Fibroblast of skin of abdomen (primary cell): ENCODE results near the gene PDE7B.

Experiments
- DNase-seq: peaks from one replicate; pipeline ENCODE4 v3.0.0-alpha.2; 2013

PDE7B gene

DNA sequence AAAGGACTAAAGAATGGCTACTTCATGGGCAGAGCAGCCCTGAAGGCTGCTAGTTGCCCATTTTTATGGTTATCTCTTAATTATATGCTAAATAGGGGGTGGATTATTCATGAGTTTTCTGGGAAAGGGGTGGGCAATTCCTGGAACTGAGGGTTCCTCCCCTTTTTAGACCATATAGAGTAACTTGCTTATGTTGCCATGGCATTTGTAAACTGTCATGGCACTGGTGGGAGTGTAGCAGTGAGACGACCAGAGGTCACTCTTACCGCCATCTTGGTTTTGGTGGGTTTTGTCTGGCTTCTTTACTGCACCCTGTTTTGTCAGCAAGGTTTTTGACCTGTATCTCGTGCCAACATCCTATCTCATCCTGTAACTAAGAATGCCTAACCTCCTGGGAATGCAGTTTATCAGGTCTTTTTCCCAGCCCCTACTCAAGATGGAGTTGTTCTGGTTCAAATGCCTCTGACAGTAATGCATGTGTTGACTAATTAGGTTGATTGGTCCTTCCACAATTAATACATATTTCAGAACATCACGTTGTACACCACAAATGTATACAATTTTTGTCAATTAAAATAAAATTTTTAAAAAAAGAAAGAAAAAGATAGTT is 139.5 kb downstream of the PDE7B start:
- DNase-seq = no peak

DNA sequence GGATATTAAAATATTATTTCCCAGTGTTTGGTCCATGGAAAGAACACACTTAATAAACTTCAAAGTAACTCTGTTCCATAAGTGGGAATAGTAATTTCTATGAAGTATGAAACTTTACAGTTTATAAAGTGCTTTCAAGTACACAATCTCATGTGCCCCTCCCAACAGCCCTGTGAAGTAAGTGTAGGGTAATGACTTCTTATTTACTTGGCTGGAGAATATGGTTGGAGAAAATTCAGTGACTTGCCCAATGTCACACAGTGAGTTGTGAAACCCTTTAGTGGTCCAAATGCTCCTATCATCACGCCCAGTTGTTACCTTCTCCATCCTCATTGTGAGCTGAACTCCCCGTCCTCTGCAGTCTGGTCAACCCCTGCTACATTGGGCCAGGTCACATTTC is 141.2 kb downstream of the PDE7B start:
- no peak for DNase-seq

DNA sequence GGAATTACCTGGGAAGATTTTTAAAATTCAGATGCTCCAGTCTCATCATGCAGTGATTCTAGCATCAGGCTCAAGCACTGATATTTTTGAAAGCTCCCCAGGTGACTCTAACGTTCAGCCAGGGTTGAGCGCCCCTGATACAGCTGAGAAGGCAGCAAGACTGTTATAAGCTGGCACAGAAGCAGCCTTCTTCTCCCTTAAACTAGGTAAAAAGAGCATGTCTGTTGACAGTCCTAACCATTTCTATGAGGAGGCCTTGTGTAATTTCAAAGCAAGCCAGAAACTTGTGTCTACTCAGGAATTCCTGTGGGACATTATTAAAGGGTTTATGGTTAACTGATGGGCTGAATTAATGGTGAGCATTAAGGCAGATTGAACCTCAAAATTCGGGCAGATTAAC is 141.9 kb downstream of the PDE7B start:
- no peak for DNase-seq

DNA sequence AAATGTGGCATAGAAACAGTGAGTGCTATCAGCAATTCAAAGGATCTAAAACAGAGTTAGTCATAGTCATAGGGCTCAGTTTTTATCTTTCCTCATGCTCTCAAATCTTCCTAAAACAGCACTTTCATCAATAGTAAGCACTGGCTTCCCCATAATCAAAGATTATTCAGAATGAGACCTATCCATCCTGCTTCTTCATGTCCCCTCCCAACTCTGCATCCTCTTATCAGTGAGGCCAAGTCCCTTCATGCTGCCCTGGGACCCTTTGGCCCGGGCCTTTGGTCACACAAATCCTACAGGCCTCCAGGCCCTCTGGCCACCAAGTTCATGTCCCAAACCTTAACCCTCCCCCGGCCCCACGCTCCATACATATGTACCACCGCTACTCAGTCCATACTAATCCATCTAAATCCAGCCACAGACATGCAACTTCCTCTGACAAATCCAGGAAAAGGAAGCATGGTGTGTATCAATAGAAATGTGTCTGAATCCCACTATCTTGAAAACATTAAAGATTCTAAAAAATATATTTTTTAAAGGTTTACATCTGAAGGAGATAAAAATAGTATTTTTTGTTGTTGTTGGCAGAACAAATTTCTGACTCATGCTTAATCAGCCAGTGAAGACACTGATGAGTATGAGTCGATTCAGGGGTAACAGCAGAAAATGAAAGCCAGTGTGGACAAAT is 143.5 kb downstream of the PDE7B start:
- DNase-seq = peak; percentile 79

DNA sequence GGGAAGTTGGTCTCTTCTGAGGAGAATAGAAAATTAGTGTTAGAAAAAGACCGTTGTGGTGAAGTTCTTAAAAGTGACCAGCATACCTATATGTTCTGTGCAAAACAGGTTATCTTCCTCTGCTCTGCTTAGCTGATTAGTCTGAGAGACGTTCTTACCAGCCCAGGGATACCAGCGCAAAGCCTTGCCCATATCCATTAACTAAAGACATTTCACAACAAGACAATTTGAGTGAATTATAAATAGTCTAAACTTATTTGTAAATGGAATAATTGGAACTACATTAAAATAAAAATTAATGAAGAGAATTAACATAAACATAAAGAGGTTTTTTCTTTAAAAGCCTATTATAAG is 144.0 kb downstream of the PDE7B start:
- DNase-seq = no peak

DNA sequence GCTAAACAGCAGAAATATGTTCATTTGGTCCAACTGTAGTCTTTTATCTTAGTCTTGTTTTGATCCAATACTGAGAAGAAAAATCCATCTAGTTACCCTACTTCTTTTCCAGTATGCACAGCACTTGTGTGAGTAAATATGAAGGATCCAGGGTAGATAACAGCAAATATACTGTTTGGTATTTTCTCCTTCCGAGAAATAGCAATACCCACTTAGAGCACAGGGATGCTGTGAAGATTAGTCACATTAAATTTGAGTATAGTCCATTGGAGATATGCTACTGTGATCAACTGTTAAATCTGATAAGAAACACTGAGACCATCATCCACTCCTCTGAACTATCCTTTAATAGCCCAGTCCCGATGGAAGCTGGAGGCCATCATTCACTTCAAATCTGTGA is 145.2 kb downstream of the PDE7B start:
- DNase-seq = no peak

DNA sequence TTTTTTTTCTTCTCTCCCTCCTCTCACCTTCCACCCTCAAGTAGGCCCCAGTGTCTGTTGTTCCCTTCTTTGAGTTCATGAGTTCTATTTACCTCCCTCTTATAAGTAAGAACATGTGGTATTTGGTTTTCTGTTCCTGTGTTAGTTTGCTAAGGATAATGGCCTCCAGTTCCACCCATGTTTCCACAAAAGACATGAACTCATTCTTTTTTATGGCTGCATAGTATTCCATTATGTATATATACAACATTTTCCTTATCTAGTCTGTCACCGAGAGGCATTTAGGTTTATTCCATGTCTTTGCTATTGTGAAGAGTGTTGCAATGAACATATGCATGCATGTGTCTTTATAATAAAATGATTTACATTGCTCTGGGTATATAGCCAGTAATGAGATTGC is 147.9 kb downstream of the PDE7B start:
- DNase-seq = no peak

DNA sequence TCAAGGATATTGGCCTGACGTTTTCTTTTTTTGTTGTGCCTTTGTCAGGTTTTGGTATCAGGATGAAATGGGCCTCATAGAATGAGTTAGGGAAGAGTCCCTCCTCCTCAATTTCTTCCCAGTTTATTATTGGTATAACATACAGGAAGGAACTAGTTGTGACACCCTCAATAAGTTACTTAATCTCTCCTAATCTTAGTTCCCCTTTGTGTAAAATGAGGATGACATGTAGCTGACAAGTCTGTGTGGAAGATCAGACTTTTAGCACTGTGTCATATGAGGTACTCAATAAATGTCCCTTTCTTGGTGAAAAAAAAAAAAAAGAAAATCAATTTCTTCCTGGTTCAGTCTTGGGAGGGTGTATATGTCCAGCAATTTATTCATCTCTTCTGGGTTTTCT is 155.8 kb downstream of the PDE7B start:
- DNase-seq = no peak

DNA sequence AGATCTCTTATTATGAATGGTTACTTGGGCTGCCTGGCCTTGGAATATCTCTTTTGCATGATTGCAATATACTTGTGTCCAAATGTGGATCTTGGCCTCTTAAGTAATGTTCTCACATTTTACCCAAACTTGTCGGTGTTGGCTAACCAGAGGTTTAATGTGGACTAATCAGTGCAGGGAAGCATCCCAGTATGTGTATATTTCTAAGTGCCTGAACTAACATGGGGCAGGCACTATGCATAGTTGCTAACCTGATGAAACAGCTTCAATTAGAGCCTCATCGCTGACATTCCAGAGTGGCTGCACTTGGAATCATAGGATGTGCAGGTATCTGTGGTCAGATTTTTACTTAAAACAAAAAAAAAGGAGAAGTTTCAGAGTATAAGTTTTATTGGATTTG is 160.0 kb downstream of the PDE7B start:
- DNase-seq = peak; percentile 66

DNA sequence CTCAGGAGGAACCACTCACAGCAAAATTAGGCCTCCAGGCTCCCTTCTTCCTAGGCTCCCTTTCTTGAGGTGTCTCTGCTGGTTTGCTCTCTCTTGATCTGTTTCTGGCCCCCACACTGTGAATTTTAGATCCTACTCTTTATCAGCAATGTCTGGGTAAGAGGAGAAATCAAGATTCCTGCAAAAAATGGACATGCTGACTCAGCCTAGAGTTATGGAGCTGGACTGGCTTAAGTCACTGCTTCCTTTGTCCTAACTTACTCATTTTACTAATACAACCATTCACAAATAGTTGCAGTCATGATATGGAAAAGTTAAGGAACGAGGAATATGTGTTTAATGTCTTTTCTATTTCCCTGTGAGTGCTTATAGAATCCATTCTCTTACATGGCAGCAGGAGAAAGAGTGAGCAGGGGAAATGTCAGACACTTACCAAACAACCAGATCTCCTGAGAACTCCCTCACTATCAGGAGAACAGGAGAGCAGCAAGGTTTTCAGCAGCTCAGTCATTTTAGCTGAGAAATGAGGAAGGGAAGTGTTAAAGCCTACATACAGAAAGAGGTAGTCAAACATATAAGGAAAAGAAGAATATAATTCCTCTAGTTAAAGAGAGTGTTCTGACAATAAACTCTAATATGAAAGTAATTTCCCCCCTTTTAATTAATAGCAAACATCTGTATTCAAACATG is 160.8 kb downstream of the PDE7B start:
- DNase-seq = peak; percentile 94

DNA sequence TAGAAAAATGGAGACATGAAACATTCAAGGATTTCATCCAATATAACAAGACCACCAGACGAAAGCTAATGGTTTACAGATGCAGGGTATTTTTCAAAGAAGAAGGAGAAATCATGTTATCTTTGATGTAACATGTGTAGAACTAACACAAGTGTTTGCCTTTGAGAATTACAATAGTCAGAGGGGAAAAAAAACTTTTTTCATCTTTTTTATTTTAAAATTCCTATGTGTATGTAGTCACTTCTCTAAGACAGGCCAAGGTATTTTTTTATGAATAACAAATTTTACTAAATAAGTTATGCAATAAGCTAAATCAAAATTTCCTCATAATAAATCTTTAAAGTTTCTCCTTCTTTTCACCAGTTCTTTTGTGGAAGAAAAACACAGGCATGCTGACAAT is 161.4 kb downstream of the PDE7B start:
- DNase-seq = peak; percentile 47

DNA sequence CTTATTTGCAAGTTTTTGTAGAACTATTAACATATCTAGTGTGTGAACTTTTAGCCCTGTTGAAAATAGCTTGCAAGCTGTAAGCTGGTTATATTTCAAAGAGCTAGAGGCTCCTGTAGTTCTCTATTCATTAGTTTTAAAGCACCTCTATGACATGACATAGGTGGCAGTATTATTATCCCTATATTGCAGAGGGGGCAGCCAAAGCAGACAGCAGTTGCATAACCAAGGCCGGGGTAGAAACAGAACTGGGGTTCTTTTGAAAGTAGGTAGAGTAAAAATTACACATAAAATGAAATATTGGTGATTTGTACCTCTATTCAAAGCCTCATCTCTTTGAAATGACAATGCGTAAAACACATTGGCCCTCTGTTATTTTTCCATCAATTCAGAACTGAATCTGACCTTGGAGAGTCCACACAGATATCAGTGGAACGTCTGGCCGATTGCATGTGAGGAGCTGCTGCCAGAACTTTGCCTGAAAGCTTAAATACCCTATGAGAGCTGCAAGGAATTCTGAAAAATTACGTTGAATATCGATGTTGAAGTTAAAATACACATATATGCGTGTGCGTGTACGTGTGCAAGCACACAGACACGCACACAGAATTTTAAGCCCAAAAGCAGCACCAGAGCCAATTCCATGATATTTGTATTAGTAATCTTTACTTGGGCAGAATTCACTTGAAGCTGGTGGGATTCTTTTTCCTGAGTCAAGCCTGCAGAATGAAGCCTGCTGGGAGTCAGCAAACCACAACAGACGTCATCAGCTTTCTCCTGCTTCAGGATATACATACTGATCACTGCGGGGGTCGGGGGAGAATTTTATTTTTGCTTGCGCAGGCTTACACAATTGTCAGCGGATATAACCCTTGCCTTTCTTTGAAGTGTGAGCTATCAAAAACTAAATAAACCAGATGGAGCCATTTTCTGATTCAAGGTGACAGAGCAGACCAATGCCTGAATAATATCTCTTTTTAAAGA is 163.2 kb downstream of the PDE7B start:
- DNase-seq = peak; percentile 100

DNA sequence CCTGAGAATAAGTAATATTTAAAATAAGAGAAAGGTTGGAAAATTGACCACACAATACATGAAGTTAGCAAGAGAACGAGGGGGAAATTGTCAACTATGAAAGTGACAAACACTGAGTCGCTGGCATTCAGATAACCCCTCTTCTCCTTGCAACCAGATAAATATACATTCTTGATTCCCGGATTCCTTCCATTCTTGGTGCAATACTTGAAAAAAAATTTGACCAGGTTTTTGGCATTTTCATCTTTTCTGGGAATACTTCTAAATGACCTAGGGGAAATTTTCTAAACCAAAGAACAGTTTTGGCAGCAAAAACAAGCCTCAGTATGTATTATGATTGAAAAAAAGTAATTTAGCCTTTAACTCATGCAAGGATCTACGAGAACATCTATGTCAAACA is 164.0 kb downstream of the PDE7B start:
- peak; percentile 67 for DNase-seq

DNA sequence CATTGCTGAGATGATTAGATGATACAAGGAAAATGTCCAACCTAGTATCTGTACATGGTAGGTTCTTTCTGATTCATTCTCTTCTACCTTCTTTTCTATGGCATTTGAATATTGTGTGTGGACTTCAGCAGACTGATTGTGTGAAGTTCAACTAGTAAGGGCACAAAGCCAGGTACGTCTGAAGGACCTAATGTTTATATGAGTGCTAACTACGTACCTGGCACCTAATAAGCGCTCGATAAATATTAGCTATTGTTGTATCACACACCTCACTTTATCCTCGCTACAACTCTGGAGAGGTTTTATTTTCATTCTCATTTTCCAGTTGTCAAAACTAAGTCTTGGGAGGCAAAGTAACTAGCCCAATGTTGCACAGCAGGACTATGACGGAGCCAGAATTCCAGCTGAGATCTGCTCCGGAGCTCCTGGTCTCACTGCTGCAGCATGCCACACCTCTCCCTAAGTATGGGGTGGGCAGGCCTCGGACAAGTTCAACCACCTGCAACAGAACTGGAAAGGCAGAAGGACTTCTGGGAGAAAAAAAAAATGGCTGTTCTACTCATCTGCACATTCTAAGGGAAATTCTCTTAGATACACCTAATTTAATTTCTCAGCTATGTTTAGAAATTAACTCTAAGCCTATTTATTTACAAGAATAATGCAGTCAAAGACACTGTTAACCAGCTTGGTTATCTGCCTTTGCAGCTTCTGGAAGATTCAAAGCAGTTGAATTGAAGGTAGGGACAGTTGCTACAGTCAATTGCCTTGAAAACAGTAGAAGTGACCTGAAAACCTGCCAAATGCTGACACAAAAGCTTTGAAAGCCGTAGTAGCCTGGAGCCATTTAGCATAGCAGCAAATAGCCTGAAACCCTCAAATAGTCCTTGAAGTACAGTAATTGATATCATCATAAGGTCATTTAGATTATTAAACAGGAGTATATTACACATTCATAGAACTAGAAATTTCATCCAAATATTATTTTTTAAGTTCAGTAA is 165.0 kb downstream of the PDE7B start:
- no peak for DNase-seq

DNA sequence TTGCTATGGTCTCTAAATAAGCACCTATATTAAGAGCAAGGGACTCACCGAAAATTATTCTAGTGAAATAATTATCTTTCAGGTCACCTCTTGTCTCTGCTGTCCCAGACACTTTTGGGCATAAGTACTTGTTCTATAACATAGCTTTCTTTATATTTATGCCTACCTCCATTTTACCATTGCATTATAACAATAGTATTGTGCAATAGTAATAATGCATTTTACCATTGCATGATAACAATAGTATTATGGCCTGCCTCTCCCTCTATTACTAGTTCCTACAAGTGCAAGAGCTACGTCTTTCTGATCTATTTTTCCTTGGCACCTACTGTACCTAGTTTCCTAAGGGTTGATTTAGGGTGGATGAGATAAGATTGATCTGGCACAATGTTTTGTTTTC is 169.2 kb downstream of the PDE7B start:
- no peak for DNase-seq

DNA sequence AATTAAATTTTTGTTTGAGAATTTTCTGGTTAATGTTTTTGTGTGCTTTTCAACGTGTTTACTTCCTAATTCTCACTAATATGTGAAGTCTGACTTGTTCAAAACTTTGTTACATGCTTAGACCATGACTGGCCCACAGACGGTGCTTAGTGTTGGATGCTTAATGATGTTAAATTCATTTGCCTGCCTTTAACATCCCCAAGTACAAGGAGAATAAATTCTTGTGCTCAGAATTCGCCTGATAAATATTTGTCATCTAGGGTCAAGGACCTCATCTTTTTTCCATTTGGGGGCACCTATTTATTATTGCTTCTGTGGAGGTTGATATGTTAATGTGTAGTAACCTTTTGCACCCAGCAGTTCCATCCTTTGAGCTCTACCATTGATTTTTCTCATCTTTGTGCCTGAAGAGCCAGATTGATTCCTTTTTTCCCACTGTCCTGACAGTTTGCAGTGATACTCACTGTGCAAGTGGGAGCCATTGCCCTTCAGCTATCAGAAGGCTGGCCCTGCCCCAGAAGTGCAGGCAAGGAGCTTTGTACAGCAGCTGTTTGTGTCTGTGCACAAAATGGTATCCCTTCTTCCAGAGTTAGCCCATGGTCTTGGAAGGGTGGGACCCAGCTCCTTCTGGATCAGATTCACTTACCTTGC is 170.8 kb downstream of the PDE7B start:
- no peak for DNase-seq

DNA sequence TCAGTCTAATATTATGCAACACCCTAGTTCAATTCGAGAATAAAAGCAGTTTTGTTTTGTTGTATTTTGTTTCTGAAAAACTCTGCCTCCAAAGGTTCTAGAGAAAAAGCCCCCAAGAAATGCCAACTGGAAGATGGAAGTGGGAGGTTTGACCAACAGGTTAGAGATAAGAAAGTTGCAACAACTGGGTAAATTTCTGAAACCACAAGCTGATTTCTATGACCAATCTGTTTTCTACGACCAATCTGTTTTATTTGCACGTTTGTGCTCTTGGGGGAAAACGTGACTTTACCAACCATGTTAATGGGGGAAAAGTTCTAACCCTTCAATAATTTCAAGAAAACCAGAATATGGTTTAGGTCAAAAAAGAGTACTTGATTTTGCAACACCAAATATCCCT is 173.2 kb downstream of the PDE7B start:
- DNase-seq = no peak

DNA sequence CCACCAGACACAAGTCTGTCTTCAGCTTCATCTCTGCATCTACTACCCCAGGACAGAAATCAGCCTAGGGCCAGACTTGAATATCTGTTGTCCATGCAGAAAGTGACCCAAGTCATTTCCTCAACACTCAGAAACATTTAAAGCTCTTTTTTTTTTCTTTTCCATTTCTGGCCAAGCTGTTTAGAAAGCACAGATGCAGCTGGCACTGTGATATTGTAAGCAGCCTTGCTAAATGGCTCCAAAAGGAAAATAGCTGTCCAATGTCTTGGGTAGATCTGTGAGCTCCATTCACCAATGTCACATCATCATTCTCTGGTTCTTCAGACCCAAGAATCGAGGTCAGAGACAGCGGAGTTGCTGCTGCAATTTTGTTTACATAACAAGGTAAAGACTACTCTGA is 174.2 kb downstream of the PDE7B start:
- no peak for DNase-seq

DNA sequence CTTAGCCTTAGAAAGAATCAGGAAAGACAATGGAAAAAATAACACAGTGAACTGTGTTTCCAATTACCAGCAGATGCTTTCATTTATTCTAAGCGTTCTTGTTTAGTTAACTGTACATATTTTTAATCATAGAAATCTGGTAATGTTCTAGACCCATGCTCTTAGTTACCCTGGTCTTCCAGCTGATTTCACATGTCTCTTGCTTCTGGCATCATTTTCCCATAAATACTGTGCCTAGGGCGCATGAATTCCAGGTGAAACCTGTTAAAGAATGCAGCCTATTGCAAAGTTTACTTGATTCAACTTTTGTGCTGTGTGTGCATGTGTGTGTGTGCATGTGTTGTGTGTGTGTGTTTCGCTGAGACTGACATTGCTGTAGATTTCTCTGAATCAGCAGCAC is 178.6 kb downstream of the PDE7B start:
- DNase-seq = peak; percentile 71

DNA sequence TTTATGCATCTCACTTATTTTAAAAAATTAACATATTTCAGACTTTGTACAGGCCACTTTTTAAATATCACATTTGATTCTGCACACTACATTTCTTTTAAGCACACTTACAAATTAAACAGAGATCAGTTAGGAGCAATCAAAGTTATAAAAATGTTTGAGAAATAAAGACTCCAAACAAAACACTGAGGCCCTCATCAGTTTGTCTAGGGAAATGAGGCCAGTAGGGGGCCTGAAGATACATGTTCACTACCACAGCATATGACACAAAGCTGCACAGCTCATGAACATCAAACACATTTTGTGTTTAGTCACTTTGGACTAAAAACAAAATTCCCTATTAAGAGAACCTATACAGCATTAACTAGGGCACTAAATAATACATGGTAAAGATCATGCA is 180.5 kb downstream of the PDE7B start:
- peak; percentile 59 for DNase-seq

DNA sequence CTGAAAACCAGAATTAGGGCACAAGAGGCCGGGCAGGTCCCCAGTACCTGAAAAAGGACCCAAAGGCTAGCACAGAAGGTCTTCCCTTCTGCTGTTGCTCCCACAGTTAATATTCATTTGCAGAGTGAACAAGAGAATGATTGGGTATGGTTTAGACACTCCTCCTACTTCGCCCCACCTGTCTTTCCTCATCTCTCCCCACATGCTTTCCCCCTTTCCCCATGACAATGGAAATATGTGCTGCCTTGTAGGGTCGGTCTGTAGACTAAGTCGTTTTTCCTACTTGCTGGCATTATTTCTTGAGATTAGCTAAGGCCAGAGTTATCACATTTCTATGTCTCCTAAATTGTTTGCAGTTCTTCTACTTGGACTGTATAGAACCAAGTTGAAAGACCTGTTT is 181.9 kb downstream of the PDE7B start:
- no peak for DNase-seq
